Fibroblast of villous mesenchyme (primary cell): ENCODE measurements around the gene CYP27B1. TPM values are rescaled to one million over a fixed set of nuclear protein-coding genes. Genes with fewer than 3 reads are reported as not detected.

Experiments
- DNase-seq: peaks from one replicate; pipeline ENCODE4 v3.0.0-alpha.2; 2010; ENCODE audit warnings: low read depth
- H3K4me3 ChIP-seq: 2 replicates; pipeline ENCODE4 v1.5.1; 2011; ENCODE audit warnings: low read depth, mild to moderate bottlenecking, low read length
- CTCF ChIP-seq: IDR thresholded peaks from 2 replicates; pipeline ENCODE4 v1.5.1; 2012; ENCODE audit warnings: low read depth, mild to moderate bottlenecking, low read length; ENCODE audit not compliant: insufficient read depth
- total RNA-seq: library from RNA; depleted of rRNA; stranded (reverse); fragments of >200 nt; gene quantifications from 2 replicates; pipeline ENCODE4 v1.2.3, GENCODE V29; 2012

The CYP27B1 gene
- total RNA-seq, 1 donor, result 3.0 TPM

- no peak for TF ChIP-seq CTCF
- H3K4me3 ChIP-seq, result no peak overlapping the region
- DNase-seq, result no peak
Measured at GRCh38 chr12:57802607-57803006, 35.7 kb upstream of the CYP27B1 start.

- no peak for DNase-seq
- no peak overlapping the region for H3K4me3 ChIP-seq
Measured at GRCh38 chr12:57800965-57801364, 34.1 kb upstream of the CYP27B1 start.

GRCh38 chr12:57797933-57798332 lies 31.1 kb upstream of the CYP27B1 start:
- no peak for TF ChIP-seq CTCF
- no peak for DNase-seq
- no peak overlapping the region for H3K4me3 ChIP-seq

More at GRCh38 chr12:57800965-57801364, 34.1 kb upstream of the CYP27B1 start:
- no peak for TF ChIP-seq CTCF

- no peak overlapping the region for H3K4me3 ChIP-seq
- no peak for TF ChIP-seq CTCF
- no peak for DNase-seq
Measured at GRCh38 chr12:57796996-57797395, 30.1 kb upstream of the CYP27B1 start.

- no peak for DNase-seq
- no peak overlapping the region for H3K4me3 ChIP-seq
- TF ChIP-seq CTCF, result no peak
Measured at GRCh38 chr12:57795354-57795753, 28.5 kb upstream of the CYP27B1 start.

- no peak for TF ChIP-seq CTCF
- no peak overlapping the region for H3K4me3 ChIP-seq
- DNase-seq, result peak; percentile 90
Measured at GRCh38 chr12:57793920-57794319, 27.0 kb upstream of the CYP27B1 start.

- no peak for DNase-seq
- TF ChIP-seq CTCF, result no peak
- H3K4me3 ChIP-seq, result no peak overlapping the region
Measured at GRCh38 chr12:57783861-57784260, 17.0 kb upstream of the CYP27B1 start.
